Thyroid gland (tissue), 4 donors: ENCODE measurements around the gene NDUFA7.

Experiments used
- POLR2A ChIP-seq, 2 donors: fragments of 450-650 bp; IDR thresholded peaks; one replicate each; pipeline ENCODE4 v1.6.1; 2017; ENCODE audit warnings: antibody characterized with exemption in 2 of 2, mild to moderate bottlenecking in 2 of 2, moderate library complexity in 1 of 2
- TF ChIP-seq, protein P1 (sequence below), 6 experiments: fragments of 200-600 bp in 3 of 6; fragments of 450-650 bp in 3 of 6; sonication (generic) in 3 of 6; IDR thresholded peaks; one replicate each; pipeline ENCODE4 v1.5.1; 2016 to 2019; ENCODE audit warnings: antibody characterized with exemption in 6 of 6, mild to moderate bottlenecking in 2 of 6, inconsistent platforms in 1 of 6, moderate library complexity in 1 of 6

DNA sequence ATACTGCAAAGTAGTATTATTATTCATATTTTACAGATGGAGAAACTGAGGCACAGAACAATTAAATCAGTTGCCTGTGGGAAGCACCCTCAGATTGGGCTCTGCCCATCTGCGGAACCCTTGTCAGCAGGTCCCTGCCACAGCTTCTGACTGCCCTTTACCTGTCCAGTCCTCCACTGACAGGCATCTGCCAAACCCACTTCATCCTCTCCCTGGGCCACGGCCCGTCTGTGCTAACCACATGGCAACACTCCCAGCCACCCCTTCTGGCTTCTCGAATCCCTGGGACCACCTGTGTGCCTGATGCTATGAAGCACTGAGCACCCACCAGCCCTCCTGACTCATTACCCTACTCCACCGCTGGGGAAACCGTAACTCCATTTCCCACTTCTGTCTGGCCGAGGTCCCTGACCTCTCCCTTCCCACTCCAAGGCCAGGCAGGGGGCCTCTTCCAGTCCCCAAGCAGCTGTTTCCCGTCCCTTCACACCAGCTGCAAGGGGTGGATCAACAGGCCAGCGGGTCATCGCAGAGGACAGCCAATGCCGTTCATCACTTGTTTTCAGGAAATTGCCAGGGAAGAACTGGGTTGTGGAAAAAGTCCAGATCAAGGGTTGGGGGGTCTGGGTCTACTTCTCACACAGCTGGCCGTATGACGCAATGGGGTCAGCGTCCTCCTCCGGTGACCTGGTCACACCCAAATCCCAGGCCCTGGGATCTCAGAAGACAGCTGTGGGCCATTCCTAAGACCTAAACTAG lies 19.3 kb upstream of the NDUFA7 start:
- TF ChIP-seq, protein P1, sequence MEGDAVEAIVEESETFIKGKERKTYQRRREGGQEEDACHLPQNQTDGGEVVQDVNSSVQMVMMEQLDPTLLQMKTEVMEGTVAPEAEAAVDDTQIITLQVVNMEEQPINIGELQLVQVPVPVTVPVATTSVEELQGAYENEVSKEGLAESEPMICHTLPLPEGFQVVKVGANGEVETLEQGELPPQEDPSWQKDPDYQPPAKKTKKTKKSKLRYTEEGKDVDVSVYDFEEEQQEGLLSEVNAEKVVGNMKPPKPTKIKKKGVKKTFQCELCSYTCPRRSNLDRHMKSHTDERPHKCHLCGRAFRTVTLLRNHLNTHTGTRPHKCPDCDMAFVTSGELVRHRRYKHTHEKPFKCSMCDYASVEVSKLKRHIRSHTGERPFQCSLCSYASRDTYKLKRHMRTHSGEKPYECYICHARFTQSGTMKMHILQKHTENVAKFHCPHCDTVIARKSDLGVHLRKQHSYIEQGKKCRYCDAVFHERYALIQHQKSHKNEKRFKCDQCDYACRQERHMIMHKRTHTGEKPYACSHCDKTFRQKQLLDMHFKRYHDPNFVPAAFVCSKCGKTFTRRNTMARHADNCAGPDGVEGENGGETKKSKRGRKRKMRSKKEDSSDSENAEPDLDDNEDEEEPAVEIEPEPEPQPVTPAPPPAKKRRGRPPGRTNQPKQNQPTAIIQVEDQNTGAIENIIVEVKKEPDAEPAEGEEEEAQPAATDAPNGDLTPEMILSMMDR (IDR thresholded peaks at IDR 0.05) = peak in 1 of 6 experiments; percentile 11
- no peak for TF ChIP-seq POLR2A (IDR thresholded peaks at IDR 0.05)
